Colonic mucosa (tissue), 4 donors: ENCODE measurements around the gene AADACL4. TPM values are rescaled to one million over a fixed set of nuclear protein-coding genes. Genes with fewer than 3 reads are reported as not detected.
"Not testable (repeated sequence)": the region's sequence is repeated elsewhere in the genome, so short reads cannot be mapped to it uniquely, and the experiment has no call there.

Source experiments
- DNase-seq: peaks from one replicate; pipeline ENCODE4 v3.0.0-alpha.2; 2020
- H3K27ac ChIP-seq: fragments of 200-600 bp; one replicate; pipeline ENCODE4 v1.8.0; 2021
- H3K27me3 ChIP-seq: fragments of 200-600 bp; one replicate; pipeline ENCODE4 v1.8.0; 2021
- H3K36me3 ChIP-seq: fragments of 200-600 bp; one replicate; pipeline ENCODE4 v1.8.0; 2021
- H3K4me1 ChIP-seq: fragments of 200-600 bp; one replicate; pipeline ENCODE4 v1.8.0; 2021; ENCODE audit warnings: mild to moderate bottlenecking
- H3K4me3 ChIP-seq: fragments of 200-600 bp; one replicate; pipeline ENCODE4 v1.8.0; 2021
- H3K9ac ChIP-seq, 2 donors: one replicate each; pipeline ENCODE4 v1.7.0; 2013; ENCODE audit warnings: control low read depth in 2 of 2, low read depth in 2 of 2, low read length in 2 of 2
- H3K9me3 ChIP-seq: fragments of 200-600 bp; one replicate; pipeline ENCODE4 v1.8.0; 2021
- intact Hi-C: fragments of 100-400 bp; cut with DNase I; formaldehyde crosslinking; loops from one replicate; pipeline ENCODE4 v1.14.1; 2022
- total RNA-seq, 2 donors: library from RNA; stranded (reverse); fragmentation: NEBNext Ultra II Directional in 1 of 2; extraction: Animal tissue kit (Norgen Biotek cat#: 25700) in 1 of 2; gene quantifications; one replicate each; pipeline ENCODE4 v1.2.1, GENCODE V29; 2021
- TF ChIP-seq, protein P1 (sequence below): fragments of 200-600 bp; IDR thresholded peaks from one replicate; pipeline ENCODE4 v1.8.0; 2022; ENCODE audit warnings: antibody characterized with exemption, mild to moderate bottlenecking
- donor health status: healthy.
- donor health status: DM: no; HTN: no; CAD: no.
- donor health status: DM: no; HTN: no; CAD: no.

AADACL4 gene
- total RNA-seq, 2 donors from 2014 or later: not detected

DNA sequence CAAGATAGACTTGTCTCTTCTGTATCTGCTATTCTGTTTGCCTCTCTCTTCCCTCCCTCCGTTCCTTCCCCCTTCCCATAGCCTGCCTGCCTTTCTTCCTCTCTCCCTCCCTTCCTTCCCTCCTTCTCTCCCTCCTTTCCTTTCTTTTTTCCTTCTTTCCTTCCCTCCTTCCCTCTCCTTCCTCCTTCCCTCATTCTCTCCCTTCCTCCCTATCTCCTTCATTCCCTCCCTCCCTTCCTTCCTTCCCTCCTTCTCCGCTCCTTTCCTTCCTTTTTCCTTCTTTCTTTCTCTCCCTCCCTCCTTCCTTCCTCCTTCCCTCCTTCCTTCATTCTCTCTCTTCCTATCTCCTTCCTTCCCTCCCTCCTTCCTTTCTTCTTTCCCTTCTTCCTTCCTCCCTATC, 944 bp downstream of the AADACL4 start:
- TF ChIP-seq, protein P1, sequence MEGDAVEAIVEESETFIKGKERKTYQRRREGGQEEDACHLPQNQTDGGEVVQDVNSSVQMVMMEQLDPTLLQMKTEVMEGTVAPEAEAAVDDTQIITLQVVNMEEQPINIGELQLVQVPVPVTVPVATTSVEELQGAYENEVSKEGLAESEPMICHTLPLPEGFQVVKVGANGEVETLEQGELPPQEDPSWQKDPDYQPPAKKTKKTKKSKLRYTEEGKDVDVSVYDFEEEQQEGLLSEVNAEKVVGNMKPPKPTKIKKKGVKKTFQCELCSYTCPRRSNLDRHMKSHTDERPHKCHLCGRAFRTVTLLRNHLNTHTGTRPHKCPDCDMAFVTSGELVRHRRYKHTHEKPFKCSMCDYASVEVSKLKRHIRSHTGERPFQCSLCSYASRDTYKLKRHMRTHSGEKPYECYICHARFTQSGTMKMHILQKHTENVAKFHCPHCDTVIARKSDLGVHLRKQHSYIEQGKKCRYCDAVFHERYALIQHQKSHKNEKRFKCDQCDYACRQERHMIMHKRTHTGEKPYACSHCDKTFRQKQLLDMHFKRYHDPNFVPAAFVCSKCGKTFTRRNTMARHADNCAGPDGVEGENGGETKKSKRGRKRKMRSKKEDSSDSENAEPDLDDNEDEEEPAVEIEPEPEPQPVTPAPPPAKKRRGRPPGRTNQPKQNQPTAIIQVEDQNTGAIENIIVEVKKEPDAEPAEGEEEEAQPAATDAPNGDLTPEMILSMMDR: no peak
- no peak overlapping the region for H3K27ac ChIP-seq
- H3K27me3 ChIP-seq: no peaks in the 10 kb centered on the region
- no peaks in the 10 kb centered on the region for H3K9me3 ChIP-seq
- no peaks in the 10 kb centered on the region for H3K4me1 ChIP-seq
- no peak overlapping the region for H3K9ac ChIP-seq
- intact Hi-C loops: no loop called here
- H3K4me3 ChIP-seq: no peak overlapping the region
- H3K36me3 ChIP-seq: no peaks in the 10 kb centered on the region
- no peak for DNase-seq

DNA sequence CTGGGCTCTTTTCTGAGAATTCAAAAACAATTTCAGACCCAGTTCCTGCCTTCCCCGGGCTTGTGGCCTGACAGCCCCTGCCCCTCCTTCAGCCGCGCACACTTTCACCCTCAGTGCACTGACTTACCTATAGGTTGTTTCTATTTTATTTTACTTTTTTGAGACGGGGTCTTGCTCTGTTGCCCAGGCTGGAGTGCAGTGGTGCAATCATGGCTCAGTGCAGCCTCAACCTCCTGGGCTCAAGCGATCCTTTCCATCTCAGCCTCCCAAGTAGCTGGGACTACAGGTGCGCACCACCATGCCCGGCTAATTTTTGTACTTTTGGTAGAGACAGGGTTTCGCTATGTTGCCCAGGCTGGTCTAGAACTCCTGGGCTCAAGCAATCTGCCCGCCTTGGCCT, 1.5 kb downstream of the AADACL4 start:
- H3K27me3 ChIP-seq, H3K4me3 ChIP-seq, intact Hi-C loops, H3K9me3 ChIP-seq, H3K9ac ChIP-seq, H3K4me1 ChIP-seq, H3K36me3 ChIP-seq, H3K27ac ChIP-seq, DNase-seq: not testable (repeated sequence)

DNA sequence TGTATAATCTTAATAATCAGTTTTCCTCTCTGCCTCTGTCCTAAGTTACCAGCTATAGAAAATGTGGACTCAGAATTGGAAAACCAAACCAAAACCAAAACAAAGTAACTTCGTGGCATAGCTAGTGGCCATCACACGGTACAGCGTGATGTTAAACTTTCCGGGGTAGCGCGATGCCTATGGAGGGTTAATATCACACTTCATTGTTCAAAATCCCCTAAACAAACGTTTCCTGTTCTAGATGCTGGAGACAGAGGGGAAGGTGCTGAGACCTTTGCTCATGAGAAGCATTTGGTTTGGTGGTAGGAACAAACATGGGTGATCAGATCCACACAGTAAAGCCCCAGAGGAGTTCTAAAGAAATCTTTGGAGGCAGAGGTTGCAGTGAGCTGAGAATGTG, 4.9 kb downstream of the AADACL4 start:
- DNase-seq: no peak
- no peaks in the 10 kb centered on the region for H3K4me1 ChIP-seq
- H3K27ac ChIP-seq: no peak overlapping the region
- no peak overlapping the region for H3K4me3 ChIP-seq
- H3K36me3 ChIP-seq: no peaks in the 10 kb centered on the region
- intact Hi-C loops: no loop called here
- no peak overlapping the region for H3K9ac ChIP-seq
- H3K27me3 ChIP-seq: no peaks in the 10 kb centered on the region
- TF ChIP-seq, protein P1: no peak
- no peaks in the 10 kb centered on the region for H3K9me3 ChIP-seq

DNA sequence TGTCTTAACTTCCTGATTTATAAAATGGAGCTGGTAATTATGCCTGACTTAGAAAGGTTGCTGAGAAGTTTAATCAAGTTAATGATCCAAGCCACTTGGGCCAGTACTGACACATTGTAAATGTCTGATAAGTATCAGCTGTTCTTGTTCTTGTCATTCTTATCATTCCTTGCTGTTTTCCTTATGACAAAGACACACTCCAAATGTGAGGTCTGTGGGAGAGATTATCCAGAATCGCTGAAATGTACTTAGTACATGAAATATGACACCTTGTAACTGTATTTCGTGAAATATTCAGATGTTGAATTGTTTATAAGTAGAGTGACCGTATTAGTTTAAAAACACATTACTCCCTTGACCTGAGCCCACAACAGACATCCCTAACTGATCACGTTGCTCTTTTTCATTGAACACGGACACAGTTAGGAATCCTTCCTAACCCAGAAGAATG, 6.1 kb downstream of the AADACL4 start:
- Histone ChIP-seq H3K4me3 (no peak overlapping the region), H3K27ac (no peak overlapping the region), H3K36me3 (no peaks in the 10 kb centered on the region), H3K9ac (no peak overlapping the region), H3K9me3 (no peaks in the 10 kb centered on the region), H3K27me3 (no peaks in the 10 kb centered on the region), H3K4me1 (no peaks in the 10 kb centered on the region)
- TF ChIP-seq, protein P1: no peak
- no peak for DNase-seq
- intact Hi-C loops: loop anchor here (10.0 kb wide), 1 partner anchor 335 kb away; no protein-coding TSS in a partner anchor

DNA sequence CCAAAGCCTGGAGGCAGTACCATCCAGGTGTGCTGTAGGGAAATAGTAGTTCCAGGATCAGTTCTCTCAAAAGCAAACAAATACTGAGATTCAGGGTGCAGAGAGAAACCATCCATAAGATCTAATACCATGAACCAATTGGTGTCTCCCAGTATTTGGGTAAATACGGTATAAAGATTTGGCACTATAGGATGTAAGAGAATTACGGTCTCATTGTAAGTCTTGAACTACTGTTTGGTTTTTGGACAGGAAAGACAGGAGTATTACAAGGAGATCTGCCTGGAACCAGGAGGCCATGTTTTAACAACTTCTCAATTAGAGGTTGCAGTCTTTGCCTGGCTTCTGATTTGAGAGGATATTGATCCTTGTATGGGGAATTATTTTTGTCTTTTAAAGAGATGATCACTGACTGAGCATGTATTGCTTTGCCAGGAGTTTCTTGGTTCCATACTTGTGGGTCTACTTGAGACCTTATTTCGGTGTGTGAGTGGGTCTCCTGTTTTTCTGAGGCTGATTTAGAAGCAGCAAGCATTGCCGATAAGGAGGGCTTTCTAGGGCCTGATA, 10.2 kb downstream of the AADACL4 start:
- TF ChIP-seq, protein P1: no peak
- H3K4me1 ChIP-seq: no peaks in the 10 kb centered on the region
- no peak for DNase-seq
- H3K27me3 ChIP-seq: no peaks in the 10 kb centered on the region
- H3K36me3 ChIP-seq: no peaks in the 10 kb centered on the region
- H3K9me3 ChIP-seq: no peaks in the 10 kb centered on the region
- H3K27ac ChIP-seq: no peak overlapping the region
- no peak overlapping the region for H3K9ac ChIP-seq
- intact Hi-C loops: loop anchor here (10.0 kb wide), 1 partner anchor 339 kb away; no protein-coding TSS in a partner anchor
- no peak overlapping the region for H3K4me3 ChIP-seq

DNA sequence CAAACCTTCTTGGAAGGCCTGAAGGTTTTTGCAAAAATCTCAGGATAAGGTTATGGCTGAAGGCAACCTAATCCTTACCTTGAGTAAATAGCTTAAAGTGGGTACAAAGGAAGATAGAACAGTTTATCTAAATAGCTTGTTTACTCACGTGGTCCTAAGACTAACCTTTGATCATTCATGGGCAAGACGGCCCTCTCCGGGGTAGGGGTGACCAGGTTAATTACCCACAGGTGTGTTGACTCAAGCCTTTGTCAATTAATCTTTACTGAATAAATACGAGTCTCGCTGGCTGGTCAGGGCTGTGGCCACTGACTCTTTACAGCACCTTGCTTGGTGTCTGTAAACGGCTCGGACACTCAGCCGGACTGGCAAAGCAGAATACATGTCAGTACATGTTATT, 10.8 kb downstream of the AADACL4 start:
- Histone ChIP-seq H3K9me3 (no peaks in the 10 kb centered on the region), H3K4me3 (no peak overlapping the region), H3K27ac (no peak overlapping the region), H3K9ac (no peak overlapping the region), H3K27me3 (no peaks in the 10 kb centered on the region), H3K4me1 (no peaks in the 10 kb centered on the region), H3K36me3 (no peaks in the 10 kb centered on the region)
- peak; percentile 40 for DNase-seq
- TF ChIP-seq, protein P1: no peak
- intact Hi-C loops: loop anchor here (5.0 to 10.0 kb wide), 2 partner anchors 340 to 382 kb away; no protein-coding TSS in a partner anchor
